H9 (cell line): ENCODE data around the gene SUN1. TPM values are rescaled to one million over a fixed set of nuclear protein-coding genes. Genes with fewer than 3 reads are reported as not detected.

Source experiments
- DNase-seq: peaks from one replicate; pipeline ENCODE4 v3.0.0-alpha.2; 2017
- H2AFZ ChIP-seq: one replicate; pipeline ENCODE4 v1.6.1; 2013; ENCODE audit warnings: mild to moderate bottlenecking, low read length, control low read depth, moderate library complexity
- H2AK5ac ChIP-seq: 2 replicates; pipeline ENCODE4 v1.6.1; 2013; ENCODE audit warnings: low read length, control low read depth, mixed read lengths; ENCODE audit not compliant: insufficient read length
- H2BK120ac ChIP-seq: one replicate; pipeline ENCODE4 v1.6.1; 2013; ENCODE audit warnings: low read depth, mild to moderate bottlenecking, low read length, control low read depth, inconsistent platforms; ENCODE audit not compliant: poor library complexity, severe bottlenecking
- H2BK12ac ChIP-seq: 2 replicates; pipeline ENCODE4 v1.6.1; 2013; ENCODE audit warnings: low read length, control low read depth, mixed read lengths, low read depth; ENCODE audit not compliant: insufficient read length
- H2BK15ac ChIP-seq: 2 replicates; pipeline ENCODE4 v1.6.1; 2013; ENCODE audit warnings: low read depth, low read length, control low read depth
- H2BK20ac ChIP-seq: one replicate; pipeline ENCODE4 v1.6.1; 2013; ENCODE audit warnings: low read depth, mild to moderate bottlenecking, low read length, control low read depth, inconsistent platforms; ENCODE audit not compliant: poor library complexity, severe bottlenecking
- H2BK5ac ChIP-seq: 2 replicates; pipeline ENCODE4 v1.6.1; 2013; ENCODE audit warnings: low read length, control low read depth, mixed read lengths; ENCODE audit not compliant: insufficient read length
- H3K14ac ChIP-seq: 2 replicates; pipeline ENCODE4 v1.6.1; 2013; ENCODE audit warnings: low read length, control low read depth; ENCODE audit not compliant: insufficient read depth
- H3K18ac ChIP-seq: 2 replicates; pipeline ENCODE4 v1.6.1; 2013; ENCODE audit warnings: low read depth, mild to moderate bottlenecking, mixed read lengths, low read length, control low read depth; ENCODE audit not compliant: insufficient read length
- H3K23ac ChIP-seq: 2 replicates; pipeline ENCODE4 v1.6.1; 2013; ENCODE audit warnings: low read length, control low read depth, mixed read lengths, low read depth; ENCODE audit not compliant: insufficient read length
- H3K23me2 ChIP-seq: 2 replicates; pipeline ENCODE4 v1.6.1; 2013; ENCODE audit warnings: low read depth, mild to moderate bottlenecking, mixed read lengths, low read length, control low read depth; ENCODE audit not compliant: insufficient read length, poor library complexity, severe bottlenecking
- H3K27ac ChIP-seq: 2 replicates; pipeline ENCODE4 v1.5.1; 2013; ENCODE audit warnings: low read length, control low read depth, mixed read lengths, low read depth; ENCODE audit not compliant: insufficient read length
- H3K27me3 ChIP-seq: 2 replicates; pipeline ENCODE4 v1.6.1; 2013; ENCODE audit warnings: low read length, control low read depth, inconsistent platforms; ENCODE audit not compliant: insufficient read depth
- H3K4ac ChIP-seq: 2 replicates; pipeline ENCODE4 v1.6.1; 2013; ENCODE audit warnings: low read depth, mild to moderate bottlenecking, control low read depth, inconsistent platforms, low read length, moderate library complexity
- H3K4me1 ChIP-seq: 2 replicates; pipeline ENCODE4 v1.6.1; 2013; ENCODE audit warnings: low read length, control low read depth, inconsistent platforms; ENCODE audit not compliant: insufficient read depth
- H3K4me2 ChIP-seq: 2 replicates; pipeline ENCODE4 v1.6.1; 2013; ENCODE audit warnings: low read length, control low read depth, mixed read lengths; ENCODE audit not compliant: insufficient read length, insufficient read depth
- H3K56ac ChIP-seq: 2 replicates; pipeline ENCODE4 v1.6.1; 2013; ENCODE audit warnings: low read depth, mild to moderate bottlenecking, mixed read lengths, low read length, control low read depth; ENCODE audit not compliant: insufficient read length
- H3K79me1 ChIP-seq: 2 replicates; pipeline ENCODE4 v1.6.1; 2013; ENCODE audit warnings: low read depth, mild to moderate bottlenecking, moderate library complexity, low read length, control low read depth, inconsistent platforms; ENCODE audit not compliant: insufficient read depth, poor library complexity, severe bottlenecking
- H3K79me2 ChIP-seq: 2 replicates; pipeline ENCODE4 v1.6.1; 2013; ENCODE audit warnings: low read length, control low read depth, inconsistent platforms; ENCODE audit not compliant: insufficient read depth
- H3K9ac ChIP-seq: 2 replicates; pipeline ENCODE4 v1.6.1; 2013; ENCODE audit warnings: low read length, control low read depth, mixed read lengths; ENCODE audit not compliant: insufficient read length; ENCODE audit errors: extremely low read depth
- H3K9me3 ChIP-seq: one replicate; pipeline ENCODE4 v1.6.1; 2013; ENCODE audit warnings: low read depth, low read length, inconsistent platforms; ENCODE audit not compliant: control insufficient read depth
- H3T11ph ChIP-seq: one replicate; pipeline ENCODE4 v1.6.1; 2013; ENCODE audit warnings: mild to moderate bottlenecking, low read length, control low read depth, inconsistent platforms
- H4K20me1 ChIP-seq: one replicate; pipeline ENCODE4 v1.6.1; 2013; ENCODE audit not compliant: control insufficient read depth, insufficient read length, insufficient read depth
- H4K5ac ChIP-seq: 2 replicates; pipeline ENCODE4 v1.6.1; 2013; ENCODE audit warnings: low read depth, mild to moderate bottlenecking, mixed read lengths, low read length, control low read depth; ENCODE audit not compliant: insufficient read length
- H4K8ac ChIP-seq: replicated peaks from 2 replicates; pipeline ENCODE4 v1.6.1; 2013; ENCODE audit warnings: low read length, control low read depth, mixed read lengths, low read depth; ENCODE audit not compliant: insufficient read length
- H4K91ac ChIP-seq: 2 replicates; pipeline ENCODE4 v1.6.1; 2013; ENCODE audit warnings: low read depth, mild to moderate bottlenecking, moderate library complexity, mixed read lengths, low read length, control low read depth; ENCODE audit not compliant: insufficient read length
- H3K27ac Mint-ChIP-seq, 3 experiments: 2 replicates in 2 of 3; 3 replicates in 1 of 3; pipeline ENCODE4 v1.8.0; 2020 to 2021; ENCODE audit warnings: mixed read lengths in 3 of 3, mild to moderate bottlenecking in 1 of 3, moderate library complexity in 1 of 3
- H3K27me3 Mint-ChIP-seq: 2 replicates; pipeline ENCODE4 v1.8.0; 2021; ENCODE audit warnings: low read depth, mild to moderate bottlenecking, moderate library complexity, mixed read lengths
- H3K36me3 Mint-ChIP-seq, 3 experiments: 2 replicates in 2 of 3; 3 replicates in 1 of 3; pipeline ENCODE4 v1.8.0; 2020 to 2021; ENCODE audit warnings: low read depth in 3 of 3, mixed read lengths in 3 of 3; ENCODE audit not compliant: insufficient read depth in 1 of 3
- H3K4me1 Mint-ChIP-seq, 2 experiments: 2 replicates each; pipeline ENCODE4 v1.8.0; 2020; ENCODE audit warnings: mixed read lengths in 2 of 2
- H3K4me3 Mint-ChIP-seq, 2 experiments: 2 replicates in 1 of 2; 3 replicates in 1 of 2; pipeline ENCODE4 v1.8.0; 2020 to 2021; ENCODE audit warnings: mild to moderate bottlenecking in 2 of 2, mixed read lengths in 2 of 2, moderate library complexity in 1 of 2
- H3K9me3 Mint-ChIP-seq, 2 experiments: 2 replicates in 1 of 2; 3 replicates in 1 of 2; pipeline ENCODE4 v1.8.0; 2020; ENCODE audit warnings: mild to moderate bottlenecking in 2 of 2, mixed read lengths in 2 of 2, moderate library complexity in 1 of 2
- CTCF ChIP-seq: fragments of 200-600 bp; sonication (generic); conservative IDR thresholded peaks from 3 replicates; pipeline ENCODE4 v1.8.0; 2021; ENCODE audit warnings: antibody characterized with exemption, mild to moderate bottlenecking
- WGBS: extraction: QIAGEN DNeasy Blood & Tissue Kit; methylation state at CpG from one replicate; pipeline ENCODE4 v1.1.7; 2013; ENCODE audit warnings: missing lambda C conversion rate, low lambda C conversion rate, mixed read lengths; ENCODE audit not compliant: insufficient read length; ENCODE audit errors: extremely low coverage; 5-methylcytosine and 5-hydroxymethylcytosine counted together
- total RNA-seq: library from RNA; stranded (reverse); gene quantifications from 2 replicates; pipeline ENCODE4 v1.2.1, GENCODE V29; 2021

The SUN1 gene
- total RNA-seq, 1 experiment from 2014 or later: 118 TPM

GRCh38 chr7:897086-897485 lies 64.8 kb downstream of the SUN1 start:
- H4K91ac ChIP-seq: no peak overlapping the region
- no peaks in the 10 kb centered on the region for H3K27me3 ChIP-seq
- H3K18ac ChIP-seq: no peak overlapping the region
- H4K8ac ChIP-seq: no peak overlapping the region
- Mint-ChIP-seq H3K36me3 (peaks cover 22 to 46% (median 44%) of the 10 kb centered on the region in 3 experiments), H3K27me3 (peaks cover 1% of the 10 kb centered on the region; the same call in 1 of the 2 replicates), H3K9me3 (no peaks in the 10 kb centered on the region), H3K27ac (no peak overlapping the region; a peak in 1 of 7 replicates), H3K4me1 (peaks cover 2 to 3% of the 10 kb centered on the region in 2 experiments; a peak in 1 of 4 replicates), H3K4me3 (no peak overlapping the region; a peak in 1 of 5 replicates)
- H3K4me2 ChIP-seq: no peak overlapping the region
- H4K5ac ChIP-seq: no peak overlapping the region
- DNase-seq: no peak
- peaks cover 3% of the 10 kb centered on the region for H4K20me1 ChIP-seq
- H3K79me2 ChIP-seq: no peaks in the 10 kb centered on the region
- H2AK5ac ChIP-seq: no peak overlapping the region
- no peak overlapping the region for H3K4ac ChIP-seq
- H3T11ph ChIP-seq: no peak overlapping the region
- H3K14ac ChIP-seq: no peak overlapping the region
- TF ChIP-seq CTCF: no peak
- no peak overlapping the region for H2BK120ac ChIP-seq
- H3K23me2 ChIP-seq: no peaks in the 10 kb centered on the region
- no peak overlapping the region for H2BK15ac ChIP-seq
- H2BK20ac ChIP-seq: no peak overlapping the region
- no peak overlapping the region for H2BK5ac ChIP-seq
- H3K9ac ChIP-seq: no peak overlapping the region
- H2BK12ac ChIP-seq: no peak overlapping the region
- no peak overlapping the region for H3K56ac ChIP-seq
- no peak overlapping the region for H3K27ac ChIP-seq
- H3K9me3 ChIP-seq: no peaks in the 10 kb centered on the region
- no peaks in the 10 kb centered on the region for H3K4me1 ChIP-seq
- no CpG with 5 or more reads among the region's 14 CpGs for WGBS
- H3K23ac ChIP-seq: no peak overlapping the region
- no peaks in the 10 kb centered on the region for H3K79me1 ChIP-seq
- H2AFZ ChIP-seq: no peak overlapping the region
